ENCODE results near the gene CPT1C.
A peak's percentile ranks its signal among the peaks of the same experiment; 100 is the strongest.

DNA sequence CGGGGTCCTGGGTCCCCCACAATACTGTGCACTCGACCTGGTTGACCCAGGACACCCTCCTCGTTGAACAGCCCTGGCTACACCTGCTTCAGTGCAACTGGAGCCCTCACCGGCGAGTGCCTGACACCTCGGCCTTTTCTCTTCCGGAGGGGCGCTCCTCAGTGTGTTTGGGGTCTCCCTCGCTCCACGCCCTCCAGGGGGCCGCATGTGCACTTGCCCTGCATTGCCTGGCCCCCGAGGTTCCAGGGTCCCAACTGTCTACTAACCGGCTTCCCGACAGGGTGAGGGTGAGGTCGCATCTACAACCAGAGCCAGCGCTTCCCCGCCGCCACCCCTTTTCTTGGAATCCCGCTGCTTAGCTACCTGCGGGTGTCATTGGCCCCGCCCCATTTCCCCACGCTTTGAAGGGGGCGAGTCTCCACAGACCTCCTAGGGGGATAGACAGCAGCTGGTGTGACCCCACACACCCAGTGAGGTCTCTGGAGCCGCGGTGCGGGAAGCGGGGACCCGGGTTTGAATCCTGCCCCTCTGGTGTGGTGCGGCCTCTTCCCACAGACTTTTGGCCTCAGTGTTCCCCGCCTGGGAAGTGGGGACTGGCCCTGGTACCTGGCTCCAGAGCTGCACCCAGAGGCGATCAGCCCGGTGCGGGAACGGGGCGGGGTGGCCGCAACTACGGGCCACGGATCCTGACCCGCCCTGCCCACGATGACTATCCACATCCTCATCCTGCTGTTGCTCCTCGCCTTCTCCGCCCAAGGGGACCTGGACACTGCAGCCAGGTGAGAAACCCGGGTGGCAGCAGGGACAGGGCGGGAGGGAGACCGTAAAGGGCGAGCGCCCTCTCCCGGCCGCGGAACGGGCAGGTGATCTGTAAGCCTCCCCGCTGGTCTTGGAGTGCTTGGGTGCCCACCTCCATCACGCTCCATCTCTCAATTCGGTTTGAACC, 1.5 kb upstream of the CPT1C start, which contains the start of gene ADM5:
- peak; percentile 18 for TF ChIP-seq POLR2A (IDR thresholded peaks at IDR 0.05; ENCODE audit: low read depth, low read length)
- no peak for TF ChIP-seq POLR2AphosphoS5 (IDR thresholded peaks at IDR 0.05; ENCODE audit: insufficient read depth, low read depth, low read length)
- TF ChIP-seq, protein P1, sequence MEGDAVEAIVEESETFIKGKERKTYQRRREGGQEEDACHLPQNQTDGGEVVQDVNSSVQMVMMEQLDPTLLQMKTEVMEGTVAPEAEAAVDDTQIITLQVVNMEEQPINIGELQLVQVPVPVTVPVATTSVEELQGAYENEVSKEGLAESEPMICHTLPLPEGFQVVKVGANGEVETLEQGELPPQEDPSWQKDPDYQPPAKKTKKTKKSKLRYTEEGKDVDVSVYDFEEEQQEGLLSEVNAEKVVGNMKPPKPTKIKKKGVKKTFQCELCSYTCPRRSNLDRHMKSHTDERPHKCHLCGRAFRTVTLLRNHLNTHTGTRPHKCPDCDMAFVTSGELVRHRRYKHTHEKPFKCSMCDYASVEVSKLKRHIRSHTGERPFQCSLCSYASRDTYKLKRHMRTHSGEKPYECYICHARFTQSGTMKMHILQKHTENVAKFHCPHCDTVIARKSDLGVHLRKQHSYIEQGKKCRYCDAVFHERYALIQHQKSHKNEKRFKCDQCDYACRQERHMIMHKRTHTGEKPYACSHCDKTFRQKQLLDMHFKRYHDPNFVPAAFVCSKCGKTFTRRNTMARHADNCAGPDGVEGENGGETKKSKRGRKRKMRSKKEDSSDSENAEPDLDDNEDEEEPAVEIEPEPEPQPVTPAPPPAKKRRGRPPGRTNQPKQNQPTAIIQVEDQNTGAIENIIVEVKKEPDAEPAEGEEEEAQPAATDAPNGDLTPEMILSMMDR (IDR thresholded peaks at IDR 0.05; ENCODE audit: extremely low read depth in 1 of 2, insufficient read depth in 1 of 2, low read depth in 1 of 2, low read length in 2 of 2) = peak; percentile 55 to 82
